ENCODE data around the gene IDH2.

- TF ChIP-seq POLR2A (IDR thresholded peaks at IDR 0.05; ENCODE audit: low read depth, low read length): no peak
- TF ChIP-seq, protein P1, sequence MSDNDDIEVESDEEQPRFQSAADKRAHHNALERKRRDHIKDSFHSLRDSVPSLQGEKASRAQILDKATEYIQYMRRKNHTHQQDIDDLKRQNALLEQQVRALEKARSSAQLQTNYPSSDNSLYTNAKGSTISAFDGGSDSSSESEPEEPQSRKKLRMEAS (IDR thresholded peaks at IDR 0.05; ENCODE audit: insufficient read depth, insufficient read length): no peak
- TF ChIP-seq, protein P2, sequence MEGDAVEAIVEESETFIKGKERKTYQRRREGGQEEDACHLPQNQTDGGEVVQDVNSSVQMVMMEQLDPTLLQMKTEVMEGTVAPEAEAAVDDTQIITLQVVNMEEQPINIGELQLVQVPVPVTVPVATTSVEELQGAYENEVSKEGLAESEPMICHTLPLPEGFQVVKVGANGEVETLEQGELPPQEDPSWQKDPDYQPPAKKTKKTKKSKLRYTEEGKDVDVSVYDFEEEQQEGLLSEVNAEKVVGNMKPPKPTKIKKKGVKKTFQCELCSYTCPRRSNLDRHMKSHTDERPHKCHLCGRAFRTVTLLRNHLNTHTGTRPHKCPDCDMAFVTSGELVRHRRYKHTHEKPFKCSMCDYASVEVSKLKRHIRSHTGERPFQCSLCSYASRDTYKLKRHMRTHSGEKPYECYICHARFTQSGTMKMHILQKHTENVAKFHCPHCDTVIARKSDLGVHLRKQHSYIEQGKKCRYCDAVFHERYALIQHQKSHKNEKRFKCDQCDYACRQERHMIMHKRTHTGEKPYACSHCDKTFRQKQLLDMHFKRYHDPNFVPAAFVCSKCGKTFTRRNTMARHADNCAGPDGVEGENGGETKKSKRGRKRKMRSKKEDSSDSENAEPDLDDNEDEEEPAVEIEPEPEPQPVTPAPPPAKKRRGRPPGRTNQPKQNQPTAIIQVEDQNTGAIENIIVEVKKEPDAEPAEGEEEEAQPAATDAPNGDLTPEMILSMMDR (IDR thresholded peaks at IDR 0.05; ENCODE audit: extremely low read depth in 1 of 2, insufficient read depth in 1 of 2, low read depth in 1 of 2, low read length in 2 of 2): peak; percentile 64 to 87
- no peak for TF ChIP-seq POLR2AphosphoS5 (IDR thresholded peaks at IDR 0.05; ENCODE audit: insufficient read depth, low read depth, low read length)
- TF ChIP-seq EZH2 (IDR thresholded peaks at IDR 0.05; ENCODE audit: borderline replicate concordance, low read depth, low read length, severe bottlenecking): no peak
- no peak for TF ChIP-seq JUN (IDR thresholded peaks at IDR 0.05; ENCODE audit: borderline replicate concordance, insufficient read depth, insufficient read length, low read depth)
- no peak for TF ChIP-seq GATA2 (IDR thresholded peaks at IDR 0.05; ENCODE audit: insufficient read depth, insufficient read length, low read depth, low read length)
- TF ChIP-seq MYC (IDR thresholded peaks at IDR 0.05; ENCODE audit: low read depth, low read length): no peak
- TF ChIP-seq FOS (IDR thresholded peaks at IDR 0.05; ENCODE audit: borderline replicate concordance, insufficient read depth, low read length): no peak
Measured at GRCh38 chr15:90071220-90071807, 31.0 kb downstream of the IDH2 start.

Data from endothelial cell of umbilical vein (primary cell).